Mammary epithelial cell (primary cell): Measurements from ENCODE around the gene RSRC2.
"Not testable (repeated sequence)": the region's sequence is repeated elsewhere in the genome, so short reads cannot be mapped to it uniquely, and the experiment has no call there.

Experiments used
- EZH2 ChIP-seq: IDR thresholded peaks from 2 replicates; pipeline ENCODE4 v1.6.1; 2012; ENCODE audit warnings: low read length, inconsistent platforms, borderline replicate concordance
- TF ChIP-seq, protein P1 (sequence below), 2 donors: IDR thresholded peaks in 1 of 2; conservative IDR thresholded peaks in 1 of 2; 2 replicates each; pipeline ENCODE4 v1.5.1; 2011 to 2012; ENCODE audit warnings: inconsistent platforms in 2 of 2, low read length in 2 of 2, mild to moderate bottlenecking in 2 of 2, control low read depth in 1 of 2, low read depth in 1 of 2; ENCODE audit not compliant: insufficient read depth in 1 of 2; ENCODE audit errors: extremely low read depth in 1 of 2

DNA sequence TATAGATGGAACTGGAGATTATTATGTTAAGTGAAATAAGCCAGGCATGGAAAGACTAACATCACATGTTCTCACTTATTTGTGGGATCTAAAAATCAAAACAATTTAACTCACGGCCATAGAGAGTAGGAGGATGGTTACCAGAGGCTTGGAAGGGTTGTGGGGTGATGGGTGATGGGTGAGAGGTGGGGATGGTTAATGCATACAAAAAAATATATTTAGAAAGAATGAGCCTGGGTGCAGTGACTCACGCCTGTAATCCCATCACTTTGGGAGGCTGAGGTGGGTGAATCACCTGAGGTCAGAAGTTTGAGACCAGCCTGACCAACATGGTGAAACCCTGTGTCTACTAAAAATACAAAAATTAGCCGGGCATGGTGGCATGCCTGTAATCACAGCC, 43.3 kb upstream of the RSRC2 start:
- TF ChIP-seq, protein P1, sequence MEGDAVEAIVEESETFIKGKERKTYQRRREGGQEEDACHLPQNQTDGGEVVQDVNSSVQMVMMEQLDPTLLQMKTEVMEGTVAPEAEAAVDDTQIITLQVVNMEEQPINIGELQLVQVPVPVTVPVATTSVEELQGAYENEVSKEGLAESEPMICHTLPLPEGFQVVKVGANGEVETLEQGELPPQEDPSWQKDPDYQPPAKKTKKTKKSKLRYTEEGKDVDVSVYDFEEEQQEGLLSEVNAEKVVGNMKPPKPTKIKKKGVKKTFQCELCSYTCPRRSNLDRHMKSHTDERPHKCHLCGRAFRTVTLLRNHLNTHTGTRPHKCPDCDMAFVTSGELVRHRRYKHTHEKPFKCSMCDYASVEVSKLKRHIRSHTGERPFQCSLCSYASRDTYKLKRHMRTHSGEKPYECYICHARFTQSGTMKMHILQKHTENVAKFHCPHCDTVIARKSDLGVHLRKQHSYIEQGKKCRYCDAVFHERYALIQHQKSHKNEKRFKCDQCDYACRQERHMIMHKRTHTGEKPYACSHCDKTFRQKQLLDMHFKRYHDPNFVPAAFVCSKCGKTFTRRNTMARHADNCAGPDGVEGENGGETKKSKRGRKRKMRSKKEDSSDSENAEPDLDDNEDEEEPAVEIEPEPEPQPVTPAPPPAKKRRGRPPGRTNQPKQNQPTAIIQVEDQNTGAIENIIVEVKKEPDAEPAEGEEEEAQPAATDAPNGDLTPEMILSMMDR (conservative IDR thresholded peaks at IDR 0.05 in 1 of 2, IDR thresholded peaks at IDR 0.05 in 1 of 2; ENCODE audit: extremely low read depth in 1 of 2, insufficient read depth in 1 of 2, low read depth in 1 of 2, low read length in 2 of 2), result not testable (repeated sequence)
- TF ChIP-seq EZH2, result not testable (repeated sequence)
